NCI-H1105 treated with DMSO at 0.1 percent for 48 hours (cell line): ENCODE results near the gene ZNG1C.
"Not testable (repeated sequence)": the region's sequence is repeated elsewhere in the genome, so short reads cannot be mapped to it uniquely, and the experiment has no call there.

ENCODE experiments used
- DNase-seq: peaks from one replicate; lab custom pipeline; 2025; lab: John Stamatoyannopoulos, UW

ZNG1C gene

GRCh38 chr9:68241683-68242082 is at the start of gene ZNG1C:
ZNG1C (plus strand) TSS chr9:68241983; CDS start chr9:68242032, 49 bp downstream.
- not testable (repeated sequence) for DNase-seq

GRCh38 chr9:68242437-68242836 is 654 bp downstream of the ZNG1C start:
- not testable (repeated sequence) for DNase-seq

- DNase-seq = not testable (repeated sequence)
These were observed 39.3 kb downstream of the ZNG1C start for GRCh38 chr9:68281041-68281440.

GRCh38 chr9:68302567-68302966 is 60.8 kb downstream of the ZNG1C start, which contains the start of gene FOXD4L3:
FOXD4L3 (plus strand) TSS chr9:68302867; CDS start chr9:68302952, 85 bp downstream.
- not testable (repeated sequence) for DNase-seq

- DNase-seq = not testable (repeated sequence)
These were observed 62.0 kb downstream of the ZNG1C start for GRCh38 chr9:68303771-68304170.

- not testable (repeated sequence) for DNase-seq
These were observed 62.4 kb downstream of the ZNG1C start for GRCh38 chr9:68304212-68304611.

GRCh38 chr9:68304777-68305176 is 63.0 kb downstream of the ZNG1C start:
- not testable (repeated sequence) for DNase-seq

- not testable (repeated sequence) for DNase-seq
These were observed 64.0 kb downstream of the ZNG1C start for GRCh38 chr9:68305680-68306285.

GRCh38 chr9:68306391-68306964 is 64.7 kb downstream of the ZNG1C start:
- not testable (repeated sequence) for DNase-seq

GRCh38 chr9:68307127-68307526 is 65.3 kb downstream of the ZNG1C start:
- not testable (repeated sequence) for DNase-seq

- not testable (repeated sequence) for DNase-seq
These were observed 65.9 kb downstream of the ZNG1C start for GRCh38 chr9:68307654-68308053.

GRCh38 chr9:68311208-68311607 is 69.4 kb downstream of the ZNG1C start:
- not testable (repeated sequence) for DNase-seq

- not testable (repeated sequence) for DNase-seq
These were observed 76.4 kb downstream of the ZNG1C start for GRCh38 chr9:68318209-68318608.

- not testable (repeated sequence) for DNase-seq
These were observed 82.0 kb downstream of the ZNG1C start for GRCh38 chr9:68323749-68324148.

- DNase-seq = not testable (repeated sequence)
These were observed 82.7 kb downstream of the ZNG1C start for GRCh38 chr9:68324518-68324917.

GRCh38 chr9:68329106-68329505 is 87.3 kb downstream of the ZNG1C start:
- DNase-seq = not testable (repeated sequence)

- not testable (repeated sequence) for DNase-seq
These were observed 88.9 kb downstream of the ZNG1C start for GRCh38 chr9:68330531-68331173.

- not testable (repeated sequence) for DNase-seq
These were observed 90.3 kb downstream of the ZNG1C start for GRCh38 chr9:68332122-68332521.

GRCh38 chr9:68335935-68336334 is 94.2 kb downstream of the ZNG1C start:
- not testable (repeated sequence) for DNase-seq

GRCh38 chr9:68336639-68337339 is 95.0 kb downstream of the ZNG1C start:
- not testable (repeated sequence) for DNase-seq

GRCh38 chr9:68338000-68338399 is 96.2 kb downstream of the ZNG1C start:
- not testable (repeated sequence) for DNase-seq
